Fibroblast of mammary gland (primary cell): ENCODE results near the gene HSF5.
"Not testable (repeated sequence)": the region's sequence is repeated elsewhere in the genome, so short reads cannot be mapped to it uniquely, and the experiment has no call there.

Experiments
- DNase-seq: peaks from one replicate; pipeline ENCODE4 v3.0.0-alpha.2; 2010; ENCODE audit warnings: low read depth
- H3K4me3 ChIP-seq: 2 replicates; pipeline ENCODE4 v1.5.1; 2011; ENCODE audit warnings: low read depth, mild to moderate bottlenecking, low read length, moderate library complexity; ENCODE audit not compliant: control insufficient read depth
- TF ChIP-seq, protein P1 (sequence below): conservative IDR thresholded peaks from 2 replicates; pipeline ENCODE4 v1.5.1; 2011; ENCODE audit warnings: low read depth, low read length, inconsistent platforms; ENCODE audit not compliant: control insufficient read depth, insufficient read depth

Gene HSF5

GRCh38 chr17:58503866-58504265, 15.7 kb upstream of the HSF5 start:
- H3K4me3 ChIP-seq, result no peak overlapping the region
- DNase-seq, result no peak
- TF ChIP-seq, protein P1, sequence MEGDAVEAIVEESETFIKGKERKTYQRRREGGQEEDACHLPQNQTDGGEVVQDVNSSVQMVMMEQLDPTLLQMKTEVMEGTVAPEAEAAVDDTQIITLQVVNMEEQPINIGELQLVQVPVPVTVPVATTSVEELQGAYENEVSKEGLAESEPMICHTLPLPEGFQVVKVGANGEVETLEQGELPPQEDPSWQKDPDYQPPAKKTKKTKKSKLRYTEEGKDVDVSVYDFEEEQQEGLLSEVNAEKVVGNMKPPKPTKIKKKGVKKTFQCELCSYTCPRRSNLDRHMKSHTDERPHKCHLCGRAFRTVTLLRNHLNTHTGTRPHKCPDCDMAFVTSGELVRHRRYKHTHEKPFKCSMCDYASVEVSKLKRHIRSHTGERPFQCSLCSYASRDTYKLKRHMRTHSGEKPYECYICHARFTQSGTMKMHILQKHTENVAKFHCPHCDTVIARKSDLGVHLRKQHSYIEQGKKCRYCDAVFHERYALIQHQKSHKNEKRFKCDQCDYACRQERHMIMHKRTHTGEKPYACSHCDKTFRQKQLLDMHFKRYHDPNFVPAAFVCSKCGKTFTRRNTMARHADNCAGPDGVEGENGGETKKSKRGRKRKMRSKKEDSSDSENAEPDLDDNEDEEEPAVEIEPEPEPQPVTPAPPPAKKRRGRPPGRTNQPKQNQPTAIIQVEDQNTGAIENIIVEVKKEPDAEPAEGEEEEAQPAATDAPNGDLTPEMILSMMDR, result no peak

GRCh38 chr17:58503134-58503533, 14.9 kb upstream of the HSF5 start:
- H3K4me3 ChIP-seq, DNase-seq: not testable (repeated sequence)

DNA sequence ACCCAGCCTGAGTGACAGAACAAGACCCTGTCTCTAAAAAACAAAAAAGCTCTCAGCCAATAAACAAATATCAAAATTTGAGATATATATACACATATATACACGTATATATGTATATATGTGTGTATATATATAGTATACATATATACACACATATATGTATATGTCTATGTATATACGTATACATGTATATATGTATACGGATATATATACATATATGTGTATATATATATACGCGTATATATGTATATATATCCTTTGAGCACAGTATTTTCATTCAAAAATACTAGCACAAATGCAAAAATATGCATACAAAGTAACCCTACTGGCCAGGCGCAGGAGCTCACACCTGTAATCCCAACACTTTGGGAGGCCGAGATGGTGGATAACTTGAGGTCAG, 13.2 kb upstream of the HSF5 start:
- TF ChIP-seq, protein P1, result no peak
- H3K4me3 ChIP-seq, result no peak overlapping the region
- DNase-seq, result no peak

- TF ChIP-seq, protein P1, result no peak
- H3K4me3 ChIP-seq, result no peak overlapping the region
- DNase-seq, result no peak
These were observed 10.1 kb upstream of the HSF5 start for GRCh38 chr17:58498177-58498828.

DNA sequence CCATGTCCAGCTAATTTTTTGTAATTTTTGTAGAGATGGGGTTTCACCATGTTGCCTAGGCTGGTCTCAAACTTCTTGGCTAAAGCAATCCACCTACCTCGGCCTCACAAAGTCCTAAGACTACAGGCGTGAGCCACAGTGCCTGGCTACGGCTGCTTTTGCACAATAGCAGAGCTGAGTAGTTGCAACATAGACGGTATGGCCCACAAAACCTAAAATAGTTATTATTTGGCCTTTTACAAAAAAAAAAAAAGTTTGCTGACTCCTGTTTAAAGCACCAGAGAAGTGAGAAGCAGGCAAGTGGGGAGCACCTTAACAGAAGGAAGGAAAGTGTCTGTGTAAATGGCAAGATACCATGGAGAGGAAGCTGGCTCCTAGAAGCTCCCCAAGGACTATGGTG, 5.3 kb upstream of the HSF5 start:
- DNase-seq, result no peak
- TF ChIP-seq, protein P1, result no peak
- no peak overlapping the region for H3K4me3 ChIP-seq

GRCh38 chr17:58492238-58493121, 4.3 kb upstream of the HSF5 start:
- no peak overlapping the region for H3K4me3 ChIP-seq
- TF ChIP-seq, protein P1, result no peak
- no peak for DNase-seq

GRCh38 chr17:58491510-58492045, 3.4 kb upstream of the HSF5 start:
- TF ChIP-seq, protein P1, result no peak

More at GRCh38 chr17:58491510-58492045, 3.4 kb upstream of the HSF5 start:
- no peak overlapping the region for H3K4me3 ChIP-seq
- no peak for DNase-seq
